HG03469 (cell line): Measurements from ENCODE around the gene RGL2.

Experiments used
- ATAC-seq: cut with Tn5 transposase; IDR thresholded peaks from one replicate; pipeline ENCODE4 v1.9.1; 2021; ENCODE audit warnings: mild to moderate bottlenecking, moderate library complexity, moderate number of reproducible peaks; ENCODE audit not compliant: unreplicated experiment

The RGL2 gene

DNA sequence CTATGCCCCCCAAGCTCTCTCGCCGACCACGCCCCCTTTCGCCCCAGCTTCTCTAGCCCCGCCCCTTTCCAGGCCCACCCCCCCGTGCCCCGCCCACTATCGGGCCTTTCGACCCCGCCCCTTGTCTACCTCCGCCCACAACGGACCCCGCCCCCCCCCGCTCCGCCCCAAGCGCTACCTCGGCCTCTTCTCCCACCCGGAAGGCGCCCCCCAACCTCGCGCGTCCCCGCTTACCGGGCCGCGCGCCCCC is 18.6 kb upstream of the RGL2 start:
- no peak for ATAC-seq

DNA sequence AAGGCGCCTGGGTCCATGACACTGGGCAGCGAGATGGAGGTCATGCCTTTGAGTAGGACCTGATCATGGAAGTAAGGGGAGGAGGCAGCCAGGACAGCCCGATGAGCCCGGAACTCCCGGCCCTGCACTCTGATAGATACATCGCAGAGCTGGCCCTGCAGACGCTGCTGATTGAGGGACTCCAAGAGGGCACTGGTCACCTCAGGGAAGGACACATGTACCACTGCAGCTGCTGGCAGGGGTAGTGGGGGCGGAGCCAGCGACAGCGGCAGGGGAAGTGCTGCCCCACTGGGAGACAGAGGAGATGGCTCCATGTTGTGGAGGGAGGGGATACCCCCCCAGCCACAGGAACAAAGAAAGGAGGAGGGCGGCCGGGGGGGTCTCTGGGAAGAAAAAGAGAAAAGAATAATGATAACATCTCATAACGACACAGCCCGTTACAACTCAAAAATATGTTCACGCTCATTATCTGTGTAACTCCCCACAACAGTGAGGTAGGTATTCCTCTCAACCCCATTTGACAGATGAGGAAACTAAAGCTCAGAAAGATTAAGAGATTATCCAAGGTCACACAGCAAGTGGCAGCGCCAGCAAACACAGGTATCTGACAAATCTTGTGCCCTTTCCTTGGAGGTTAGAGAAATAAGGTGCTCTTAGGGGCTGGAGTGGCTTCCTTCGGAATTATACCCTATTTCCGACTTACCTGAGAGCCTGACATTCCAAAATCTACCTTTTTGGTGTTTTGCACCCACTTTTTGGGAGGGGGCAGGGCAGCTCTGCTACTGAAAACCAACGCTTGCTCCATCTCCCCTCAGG is 18.1 kb upstream of the RGL2 start:
- no peak for ATAC-seq

DNA sequence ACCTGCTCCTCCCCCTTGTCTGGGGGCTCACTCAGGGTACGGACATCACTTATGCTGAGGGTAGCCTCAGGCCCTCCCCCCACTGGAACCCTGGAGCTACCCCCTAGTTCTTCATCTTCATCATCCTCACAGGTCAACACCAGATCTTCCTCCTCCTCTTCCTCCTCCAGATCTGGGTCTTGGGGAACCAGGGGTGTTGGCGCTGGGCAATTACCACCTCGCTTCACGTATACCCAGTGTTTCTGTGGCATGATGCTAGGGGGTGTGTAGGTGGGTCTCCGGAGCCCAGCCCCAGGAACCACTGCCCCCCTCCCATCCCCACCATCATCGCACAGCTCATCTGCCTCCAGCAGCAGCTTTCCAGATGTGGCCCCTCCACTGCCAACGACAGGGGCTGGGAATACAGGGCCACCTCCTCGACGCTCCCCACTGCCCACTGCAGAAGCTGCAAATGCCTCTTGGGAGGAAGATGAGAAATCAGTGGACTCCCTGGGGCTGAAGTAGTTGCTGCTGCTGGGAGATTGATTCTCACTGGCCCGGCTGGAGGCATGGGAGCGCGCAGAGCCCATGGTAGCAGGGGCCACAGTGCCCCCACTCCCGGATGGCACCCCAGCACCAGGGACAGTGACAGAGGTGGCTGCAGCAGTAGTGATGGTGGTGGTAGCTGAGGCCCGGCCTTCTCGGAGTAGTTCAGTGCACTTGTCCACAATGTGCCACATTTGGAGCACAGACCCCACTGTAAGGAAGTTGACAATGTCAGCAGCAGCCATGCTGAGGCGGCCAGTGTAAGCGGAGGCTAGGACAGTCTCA is 17.3 kb upstream of the RGL2 start:
- no peak for ATAC-seq

GRCh38 chr6:33314943-33315792 is 16.4 kb upstream of the RGL2 start:
- no peak for ATAC-seq

DNA sequence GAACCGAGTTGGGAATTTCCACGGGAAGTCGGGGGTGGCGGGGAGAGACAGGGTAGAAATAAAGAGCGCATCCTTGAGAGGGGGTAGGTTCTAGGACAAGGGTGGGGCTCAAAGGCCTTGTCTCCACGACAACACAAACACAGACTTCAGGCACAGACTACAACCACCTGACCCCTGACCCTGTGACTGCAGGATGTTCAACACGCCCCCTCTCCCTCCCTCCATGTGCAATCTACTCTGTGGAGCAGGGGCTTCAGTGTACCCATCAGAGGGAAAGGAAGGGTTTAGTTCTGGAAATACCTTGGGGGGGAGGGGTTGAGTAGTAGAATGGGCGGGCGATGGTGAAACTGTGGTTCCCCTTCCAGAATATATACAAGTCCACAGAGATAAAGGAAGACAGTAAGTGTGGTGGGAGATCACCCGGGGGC is 15.8 kb upstream of the RGL2 start:
- ATAC-seq: no peak

GRCh38 chr6:33313709-33314514 is 15.2 kb upstream of the RGL2 start, which contains the start of gene TAPBP:
TAPBP (minus strand) TSS chr6:33314078; CDS start chr6:33314041, 37 bp downstream.
- no peak for ATAC-seq

- ATAC-seq: no peak
Observed at GRCh38 chr6:33313105-33313708, 14.5 kb upstream of the RGL2 start.

DNA sequence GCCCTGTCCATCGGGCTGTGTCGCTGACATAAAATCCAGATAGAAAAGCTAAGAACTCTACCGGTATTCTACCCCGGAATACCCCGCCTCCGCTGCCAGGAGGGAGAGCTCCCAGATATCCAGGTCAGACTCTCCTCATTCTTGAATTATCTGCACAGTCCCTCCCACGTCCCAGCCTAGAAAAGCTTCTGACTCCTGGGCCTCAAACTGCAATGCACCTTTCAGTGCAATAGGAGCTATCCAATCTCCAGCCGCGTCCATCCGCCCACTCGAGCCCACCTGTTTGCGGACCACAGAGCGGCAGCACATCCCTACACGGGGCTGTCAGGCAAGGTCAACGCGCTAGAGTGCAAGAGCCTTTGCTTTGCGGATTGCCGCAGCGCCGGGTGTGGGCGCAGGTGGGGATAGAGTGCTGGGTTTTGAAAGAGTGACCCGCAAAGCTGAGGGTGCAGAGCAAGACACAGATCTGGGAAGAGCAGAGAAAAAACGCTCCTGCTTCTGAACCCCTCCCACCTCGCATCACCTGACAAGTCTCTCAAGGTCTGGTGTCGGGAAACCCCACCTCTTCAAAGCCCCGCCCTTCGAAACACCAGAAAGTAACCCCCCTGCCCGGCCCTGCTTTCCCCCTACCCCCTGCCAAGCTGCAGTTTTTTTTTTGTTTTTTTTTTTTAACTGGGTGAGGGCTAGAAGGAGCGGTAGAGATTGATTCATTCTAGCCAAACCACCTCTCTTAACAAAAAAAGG is 13.8 kb upstream of the RGL2 start:
- ATAC-seq: no peak

- ATAC-seq: no peak
Observed at GRCh38 chr6:33306356-33306755, 7.6 kb upstream of the RGL2 start.

DNA sequence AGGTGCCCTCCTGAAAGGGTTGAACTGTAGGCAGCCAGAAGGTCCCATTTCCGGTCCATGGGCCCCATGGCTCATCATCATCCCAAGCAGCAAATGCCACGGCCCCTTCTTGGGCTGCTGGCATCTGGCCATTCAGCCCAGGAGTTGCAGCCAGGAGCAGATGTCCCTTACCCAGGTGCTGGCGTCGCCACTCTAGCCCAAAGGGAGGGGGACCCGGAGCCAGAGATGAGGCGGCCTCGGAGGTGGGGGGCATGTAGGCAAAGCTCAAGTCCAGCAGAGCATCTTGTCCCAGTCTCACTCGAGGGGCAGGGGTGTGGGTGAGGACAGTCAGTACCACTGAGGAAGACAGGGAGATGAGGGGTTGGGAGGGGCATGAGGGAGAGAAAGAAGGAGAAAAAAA is 6.3 kb upstream of the RGL2 start:
- no peak for ATAC-seq

DNA sequence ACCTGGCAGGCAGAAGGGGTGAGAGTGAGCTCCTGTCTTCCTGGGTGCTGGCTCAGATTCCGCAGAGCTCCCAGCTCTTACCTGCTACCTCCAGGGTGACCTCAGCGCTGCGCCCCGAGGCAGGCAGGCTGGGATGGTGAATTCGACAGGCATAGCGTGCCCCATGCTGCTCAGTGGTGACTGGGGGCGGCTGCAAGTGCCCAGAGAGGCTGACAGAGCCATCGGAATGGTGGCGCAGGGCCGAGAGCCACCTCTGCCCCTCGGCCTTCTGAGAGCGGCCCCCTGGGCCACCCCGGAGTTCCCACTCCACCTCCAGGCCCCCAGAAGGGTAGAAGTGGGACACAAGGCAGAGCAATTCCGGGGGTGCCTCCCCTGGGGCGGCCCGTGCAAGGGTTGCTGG is 5.5 kb upstream of the RGL2 start:
- no peak for ATAC-seq

GRCh38 chr6:33301877-33302276 is 3.1 kb upstream of the RGL2 start:
- ATAC-seq: no peak

DNA sequence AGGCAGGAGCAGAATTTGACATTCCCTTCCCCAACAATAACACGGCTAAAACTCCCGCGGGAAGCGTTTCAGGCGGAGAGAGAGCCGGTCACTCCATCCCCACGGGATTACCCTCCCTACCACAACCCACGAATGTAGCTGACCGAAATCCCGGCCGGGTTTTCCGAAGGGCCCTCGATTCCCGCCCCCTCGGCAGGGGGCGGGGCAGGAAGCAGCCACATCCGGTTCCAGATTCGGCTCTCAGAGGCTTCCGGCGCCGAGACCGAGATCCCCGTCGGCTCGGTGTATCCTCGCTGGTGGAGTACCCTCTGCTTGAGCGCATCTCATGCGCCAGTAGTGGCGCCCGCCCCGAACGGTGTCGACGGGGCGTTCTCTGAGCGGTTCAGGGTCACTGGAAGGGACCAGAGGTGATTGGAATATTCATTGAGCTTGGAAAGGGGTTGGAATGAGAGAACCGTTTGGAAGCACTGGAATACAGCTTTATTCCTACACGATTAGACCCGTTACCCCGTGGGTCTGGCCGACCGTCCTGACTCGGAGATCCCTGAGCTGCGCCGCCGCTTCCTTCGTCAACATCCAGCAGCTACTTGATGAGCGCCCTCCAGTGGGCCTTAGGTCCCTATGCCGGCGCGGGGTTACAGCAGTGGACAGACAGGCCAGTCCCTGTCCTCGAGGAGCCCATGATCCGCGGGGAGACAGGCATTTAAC is 649 bp upstream of the RGL2 start:
- peak; percentile 40 for ATAC-seq

DNA sequence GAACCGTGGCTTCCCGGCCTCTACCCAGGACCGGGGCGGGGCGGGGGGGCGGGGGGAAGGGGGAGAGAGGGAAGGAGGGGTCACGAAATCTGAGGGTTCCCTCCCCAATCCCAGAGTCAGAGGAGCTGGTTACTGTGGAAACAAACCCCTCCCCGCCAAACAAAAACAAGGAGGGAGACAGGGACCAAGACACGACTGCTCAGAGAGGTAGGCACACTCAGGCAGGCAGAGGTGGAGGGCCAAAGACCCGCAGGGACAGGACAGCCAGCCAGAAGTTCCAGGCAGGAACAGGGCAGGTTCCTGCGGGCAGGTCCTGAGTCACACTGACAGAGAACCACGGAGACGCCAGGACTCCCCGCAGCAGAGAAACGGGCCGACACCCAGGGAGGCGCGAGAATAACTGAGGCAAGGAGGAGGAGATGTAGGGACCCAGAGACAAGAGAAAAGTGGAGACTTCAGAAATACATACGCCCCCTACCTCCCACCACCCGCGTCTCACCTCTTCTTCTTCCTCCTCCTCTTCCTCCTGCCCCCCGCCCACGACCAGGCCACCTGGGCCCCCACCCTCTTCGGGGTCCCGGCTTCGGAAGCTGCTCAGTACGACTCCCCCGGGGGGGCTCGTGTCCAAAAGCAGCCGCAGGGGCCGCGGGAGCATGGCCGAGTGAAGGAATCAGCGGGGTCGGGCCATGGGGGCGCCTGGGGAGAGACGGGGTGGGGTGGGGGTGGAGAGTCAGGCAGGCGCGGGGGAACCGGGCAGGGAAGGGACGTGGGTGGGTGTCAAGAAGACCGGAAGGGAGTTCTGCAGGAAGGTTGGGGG is 578 bp downstream of the RGL2 start:
- no peak for ATAC-seq

GRCh38 chr6:33297406-33297955 is 1.3 kb downstream of the RGL2 start:
- ATAC-seq: no peak

DNA sequence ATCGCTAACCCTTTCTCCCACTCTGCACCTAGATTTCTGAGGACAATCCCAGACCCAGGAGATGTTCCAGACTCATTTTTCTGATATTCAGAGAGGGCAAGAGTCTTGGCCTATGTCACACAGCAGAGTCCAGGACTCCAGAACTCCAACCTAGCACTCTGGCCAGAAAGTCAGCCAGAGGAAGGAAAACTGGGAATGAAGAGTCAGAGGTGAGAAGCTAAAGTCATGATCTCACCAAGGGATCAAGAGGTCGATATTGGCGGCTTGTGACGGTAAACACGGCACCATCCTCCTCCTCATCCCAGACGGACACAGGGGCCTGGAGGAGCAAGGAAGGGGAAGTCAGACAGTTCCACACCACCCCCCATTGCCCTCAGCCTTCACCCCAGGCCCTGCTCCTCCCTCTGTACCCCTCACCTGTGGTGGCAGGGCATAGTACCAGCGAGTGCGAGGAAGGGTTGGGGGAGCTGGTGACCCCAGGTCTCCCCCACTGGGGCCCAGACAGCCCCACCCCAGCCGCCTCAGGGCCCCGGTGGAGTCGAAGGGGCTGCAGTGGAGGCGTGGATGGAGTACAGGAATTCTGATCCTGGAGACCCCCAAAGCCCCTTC is 1.8 kb downstream of the RGL2 start:
- ATAC-seq: no peak

DNA sequence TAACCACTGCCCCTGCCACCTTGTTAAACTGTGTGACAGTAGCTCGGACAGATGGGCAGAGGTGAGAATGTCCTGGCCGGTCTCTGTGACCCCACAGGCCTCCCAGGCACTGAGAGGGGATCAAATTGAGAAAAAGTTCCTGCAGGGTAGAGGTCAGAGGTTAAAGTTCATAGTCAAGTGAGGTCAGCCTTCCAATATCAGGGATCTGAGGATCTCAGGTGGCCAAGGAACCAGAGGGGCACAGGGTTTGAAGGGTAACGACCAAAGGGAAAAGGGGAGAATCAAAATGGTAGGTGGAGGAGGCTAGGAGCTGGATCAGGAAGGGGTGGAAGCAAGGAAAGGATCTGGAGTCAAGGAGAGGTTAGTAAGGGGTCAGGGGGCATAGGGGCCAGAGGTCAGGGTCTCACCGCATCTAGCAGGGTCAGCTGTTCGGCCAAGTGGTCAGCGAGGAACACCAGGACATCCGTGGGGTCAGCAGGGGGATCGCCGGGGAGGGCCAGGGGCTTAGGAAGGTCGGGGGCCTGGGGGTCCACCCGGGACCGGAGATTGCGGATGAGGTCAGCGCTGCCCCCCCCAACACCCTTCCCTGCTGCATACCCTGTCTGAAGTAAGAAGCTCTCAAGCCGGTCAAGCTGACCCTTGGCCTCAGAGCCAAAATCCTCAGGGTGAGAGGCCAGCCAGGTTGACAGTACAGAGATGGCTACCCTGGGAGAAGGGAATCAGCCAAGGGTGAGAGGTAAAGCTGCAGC is 2.9 kb downstream of the RGL2 start:
- ATAC-seq: no peak
